Kasumi-1 (cell line): Measurements from ENCODE around the gene HEPACAM2.

Source experiments
- DNase-seq, 2 experiments: peaks; one replicate each; lab custom pipeline; 2025; lab: John Stamatoyannopoulos, UW

HEPACAM2 gene

DNA sequence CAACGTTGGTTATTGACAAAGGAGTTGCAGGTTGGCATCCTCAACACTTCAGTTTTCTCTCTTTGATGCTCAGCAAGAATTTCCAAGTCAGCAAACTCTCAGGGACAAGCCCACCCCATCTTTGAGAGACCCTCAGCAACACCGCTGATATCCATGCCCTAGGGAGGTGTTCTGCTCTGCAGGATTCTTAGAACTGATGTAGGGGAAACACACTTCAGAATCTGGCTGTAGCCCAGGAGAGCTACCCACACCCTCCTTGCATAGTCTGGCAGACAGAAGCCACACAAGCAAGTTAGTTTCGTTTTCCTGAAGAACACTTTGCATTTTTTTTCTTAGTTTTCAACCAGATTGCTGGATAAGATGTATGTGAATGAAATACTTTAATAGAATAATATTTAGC is 78.9 kb downstream of the HEPACAM2 start:
- DNase-seq: peak; percentile 42 to 59

DNA sequence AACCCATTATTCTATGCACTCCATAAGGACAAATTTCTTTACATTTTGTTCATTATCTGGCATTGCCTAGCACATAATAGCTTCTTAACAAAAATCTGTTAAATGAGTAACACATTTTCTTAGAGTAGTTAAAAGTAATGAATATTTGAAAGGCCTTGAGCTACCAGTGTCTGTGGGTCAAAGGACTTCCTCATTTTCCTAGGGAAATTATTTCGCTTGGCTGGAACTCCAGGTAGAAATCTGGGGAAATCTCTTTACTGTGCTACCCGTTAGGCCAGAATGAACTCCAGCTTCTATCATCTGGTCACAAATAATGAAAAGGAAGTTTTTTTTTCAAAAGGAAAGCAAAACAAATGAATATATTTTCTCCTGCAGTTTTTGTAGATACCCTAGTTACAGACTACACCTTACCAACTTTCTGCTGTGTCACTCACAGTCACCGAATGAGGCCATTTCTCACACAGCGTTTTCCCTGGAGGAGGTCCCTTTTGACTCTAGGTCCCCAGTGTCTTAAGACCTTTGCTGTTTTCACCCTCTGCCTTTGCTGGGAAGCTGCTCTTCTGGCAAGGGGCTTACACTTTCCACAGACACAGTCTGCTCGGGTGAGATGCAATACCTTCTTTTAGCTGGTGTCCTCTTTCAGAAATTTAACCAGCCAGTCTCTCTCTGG is 79.7 kb downstream of the HEPACAM2 start:
- DNase-seq: no peak

DNA sequence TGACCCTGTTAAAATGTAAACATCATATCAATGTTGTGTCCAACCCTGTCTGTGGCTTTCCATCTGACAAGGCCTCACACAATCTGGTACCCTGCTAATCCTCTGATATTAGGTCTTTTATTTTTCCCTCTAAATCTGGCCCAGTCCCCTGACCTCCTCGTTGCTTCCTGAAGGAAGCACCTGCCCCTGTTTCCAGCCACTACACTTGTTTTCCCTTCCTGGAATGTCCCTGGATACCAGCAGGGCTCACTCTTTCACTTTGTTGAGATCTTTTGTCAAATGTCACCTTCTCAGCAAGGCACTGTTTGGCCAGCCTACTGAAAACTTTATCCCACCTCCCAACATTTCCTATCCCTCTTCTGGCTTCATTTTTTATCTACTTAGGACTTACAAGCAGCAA is 80.2 kb downstream of the HEPACAM2 start:
- DNase-seq: no peak

DNA sequence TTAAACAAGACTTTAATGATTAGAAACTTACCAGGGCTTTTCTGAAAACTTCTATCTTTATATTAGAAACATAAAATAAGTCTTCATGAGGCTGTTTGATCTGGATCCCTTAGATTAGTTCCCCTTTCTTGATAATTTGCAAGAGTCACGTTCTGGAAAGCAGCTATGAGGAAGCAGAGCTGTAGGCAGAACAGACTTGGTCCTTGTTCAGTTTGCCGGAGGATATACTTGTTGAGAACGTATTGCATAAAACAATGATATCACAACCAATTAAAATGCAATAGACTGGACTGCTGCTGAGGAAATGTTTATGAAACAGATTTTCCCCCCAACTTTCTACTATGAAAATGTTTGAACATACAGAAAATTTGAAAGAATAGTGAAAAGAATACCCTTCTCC is 80.9 kb downstream of the HEPACAM2 start:
- peak; percentile 76 to 78 for DNase-seq

DNA sequence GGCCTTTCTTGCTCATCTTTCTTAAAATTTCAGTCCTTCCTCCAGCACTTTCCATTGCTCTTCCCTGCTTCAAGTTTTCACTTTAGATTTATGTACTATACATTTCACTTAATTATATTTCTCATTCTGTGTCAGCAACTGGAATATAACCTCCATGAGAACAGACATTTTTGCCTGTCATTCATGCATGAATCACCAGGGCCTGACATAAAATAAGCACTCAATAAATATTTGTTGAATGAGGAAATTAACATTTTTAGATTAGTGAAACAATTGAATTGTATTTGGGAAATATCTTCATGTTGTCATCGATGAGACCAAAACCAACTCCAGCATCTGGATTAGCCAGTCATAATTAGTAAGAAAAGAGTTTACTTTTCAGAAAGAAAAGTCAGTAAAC is 84.1 kb downstream of the HEPACAM2 start:
- no peak for DNase-seq

DNA sequence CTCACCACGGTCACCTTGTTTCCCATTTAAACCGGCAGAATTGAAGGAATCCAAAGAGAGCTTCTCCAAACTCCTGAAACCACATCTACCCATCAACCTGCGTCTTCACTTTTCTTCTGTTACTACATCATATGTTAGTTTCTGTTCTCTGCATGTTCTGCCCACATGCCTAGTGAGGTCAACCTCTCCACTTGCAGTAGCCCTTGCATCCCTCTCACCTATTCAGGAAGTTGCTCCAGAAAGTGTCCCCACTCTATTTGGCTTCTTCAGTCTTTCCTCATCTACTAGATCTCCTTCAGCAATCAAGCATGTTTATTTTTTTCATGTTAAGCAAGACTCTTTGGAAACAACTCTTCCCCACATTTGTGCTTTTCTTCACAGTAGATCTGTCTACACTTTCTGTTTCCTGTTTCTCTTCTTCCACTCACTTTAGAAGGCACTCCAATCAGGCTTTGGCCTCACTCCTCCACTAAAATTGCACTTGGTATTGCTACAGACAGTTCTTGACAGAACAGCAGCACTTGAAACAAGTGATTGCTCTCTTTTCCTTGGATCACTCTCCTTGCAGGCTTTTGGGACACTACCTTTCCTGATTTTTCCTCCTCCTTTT is 85.6 kb downstream of the HEPACAM2 start:
- DNase-seq: no peak

DNA sequence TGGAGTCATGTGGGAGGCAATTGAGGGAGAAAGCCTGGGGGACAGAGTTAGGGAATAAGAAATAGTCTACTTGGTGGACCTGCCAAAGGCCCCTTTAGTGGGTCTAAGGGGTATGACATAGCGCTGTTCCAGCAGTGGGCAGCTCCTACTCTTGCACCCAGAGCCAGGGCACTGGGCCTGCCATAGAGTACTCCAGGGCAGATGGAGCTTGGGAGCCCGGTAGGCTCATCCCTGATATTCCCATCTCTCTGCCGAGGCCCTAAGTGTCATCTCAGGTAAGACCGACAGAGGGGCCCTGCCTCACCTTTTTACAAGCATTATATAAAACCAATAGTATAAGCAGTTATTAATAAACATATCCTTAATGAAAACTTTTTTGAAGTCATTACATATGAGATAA is 87.7 kb downstream of the HEPACAM2 start:
- no peak for DNase-seq
